GM15510 (cell line): Measurements from ENCODE around the gene TUBD1.

Source experiments
- POLR2A ChIP-seq: IDR thresholded peaks from 3 replicates; pipeline ENCODE4 v1.6.1; 2011; ENCODE audit warnings: borderline replicate concordance; ENCODE audit not compliant: insufficient read length; ENCODE audit errors: extremely low read depth

TUBD1 gene

GRCh38 chr17:59892924-59893675 is at the start of gene TUBD1, which contains the start of gene RPS6KB1:
TUBD1 (minus strand) TSS chr17:59892943; CDS start chr17:59891002, 1,941 bp downstream.
RPS6KB1 (plus strand) TSS chr17:59893121; CDS start chr17:59893185, 64 bp downstream.
- peak; percentile 97 for TF ChIP-seq POLR2A

- no peak for TF ChIP-seq POLR2A
Measured at GRCh38 chr17:59941131-59941530, 48.4 kb upstream of the TUBD1 start.

DNA sequence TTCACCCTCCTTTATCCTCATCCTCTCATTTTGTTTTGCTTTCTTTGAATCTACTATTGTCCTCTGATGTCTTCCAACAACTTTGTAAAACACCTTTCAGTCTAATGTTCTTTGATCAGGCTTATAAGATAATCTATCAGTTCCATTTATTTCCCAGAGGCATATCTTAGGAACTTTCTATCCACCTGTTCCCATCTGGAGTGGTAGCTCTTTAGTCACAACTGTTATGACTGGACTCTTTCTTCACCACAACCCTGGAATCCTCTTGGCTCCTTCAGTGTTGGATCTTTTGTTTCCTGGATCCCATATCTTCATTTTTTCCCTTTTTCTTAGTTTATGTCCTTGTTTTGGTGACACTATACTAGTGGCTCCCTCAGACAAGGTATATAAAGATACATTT is 23.7 kb upstream of the TUBD1 start:
- no peak for TF ChIP-seq POLR2A

DNA sequence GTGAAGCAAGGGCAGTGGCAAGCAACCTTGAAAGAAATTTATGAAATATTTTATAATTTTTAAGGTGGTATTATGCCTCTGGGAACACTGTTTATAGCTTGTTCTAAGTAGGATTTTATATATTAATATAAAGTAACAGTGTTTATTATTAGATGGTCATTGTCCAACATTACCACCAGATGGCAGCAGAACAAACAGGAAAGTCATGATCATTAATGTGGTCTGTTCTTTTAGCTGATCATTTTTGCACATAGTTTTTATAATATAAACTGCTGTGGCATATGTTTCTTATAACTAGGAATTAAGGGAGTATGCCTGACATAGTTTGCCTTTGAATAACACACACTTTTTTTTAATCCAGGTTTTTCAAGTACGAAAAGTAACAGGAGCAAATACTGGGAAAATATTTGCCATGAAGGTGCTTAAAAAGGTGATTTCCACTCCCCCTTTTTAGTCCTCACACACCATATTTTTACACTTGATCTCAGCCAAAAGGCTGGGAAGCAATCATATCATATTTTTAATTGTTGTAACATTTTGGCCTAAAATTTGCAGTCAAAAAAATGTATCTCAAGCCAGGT is 21.6 kb upstream of the TUBD1 start:
- no peak for TF ChIP-seq POLR2A

DNA sequence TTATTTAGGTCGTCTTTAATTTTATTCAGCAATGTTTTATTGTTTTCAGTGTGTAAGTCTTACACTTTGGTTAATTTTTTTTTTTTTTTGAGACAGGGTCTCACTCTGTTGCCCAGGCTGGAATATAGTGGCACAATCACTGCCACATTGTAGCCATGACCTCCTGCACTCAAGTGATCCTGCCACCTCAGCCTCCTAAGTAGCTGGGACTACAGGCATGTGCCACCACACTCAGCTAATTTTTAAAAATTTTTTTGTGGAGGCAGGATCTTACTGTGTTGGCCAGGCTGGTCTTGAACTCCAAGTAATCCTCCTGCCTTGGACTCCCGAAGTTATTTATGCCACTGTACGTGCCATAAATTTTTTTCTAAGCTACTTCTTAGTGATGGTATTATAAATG is 14.7 kb upstream of the TUBD1 start:
- no peak for TF ChIP-seq POLR2A

- TF ChIP-seq POLR2A = no peak
Measured at GRCh38 chr17:59903455-59903854, 10.7 kb upstream of the TUBD1 start.

GRCh38 chr17:59901604-59902003 is 8.9 kb upstream of the TUBD1 start:
- no peak for TF ChIP-seq POLR2A

DNA sequence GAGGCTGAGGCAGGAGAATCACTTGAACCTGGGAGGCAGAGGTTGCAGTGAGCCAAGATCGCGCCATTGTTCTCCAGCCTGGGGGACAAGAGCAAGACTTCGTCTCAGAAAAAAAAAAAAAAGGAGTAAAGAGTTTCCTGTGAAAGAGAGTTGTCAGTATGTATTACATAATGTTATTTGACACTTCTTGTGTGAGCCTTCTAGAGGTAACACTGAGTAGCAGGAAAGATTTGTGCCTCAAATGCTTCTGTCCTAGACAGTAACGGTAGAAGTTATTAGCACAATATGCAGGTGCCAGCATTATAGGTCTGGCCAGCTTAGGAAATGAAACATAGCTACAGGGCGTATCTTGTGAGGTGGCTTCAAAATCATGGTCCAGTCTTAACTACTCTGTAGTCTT is 6.4 kb upstream of the TUBD1 start:
- TF ChIP-seq POLR2A = no peak

GRCh38 chr17:59897090-59897489 is 4.3 kb upstream of the TUBD1 start:
- no peak for TF ChIP-seq POLR2A

DNA sequence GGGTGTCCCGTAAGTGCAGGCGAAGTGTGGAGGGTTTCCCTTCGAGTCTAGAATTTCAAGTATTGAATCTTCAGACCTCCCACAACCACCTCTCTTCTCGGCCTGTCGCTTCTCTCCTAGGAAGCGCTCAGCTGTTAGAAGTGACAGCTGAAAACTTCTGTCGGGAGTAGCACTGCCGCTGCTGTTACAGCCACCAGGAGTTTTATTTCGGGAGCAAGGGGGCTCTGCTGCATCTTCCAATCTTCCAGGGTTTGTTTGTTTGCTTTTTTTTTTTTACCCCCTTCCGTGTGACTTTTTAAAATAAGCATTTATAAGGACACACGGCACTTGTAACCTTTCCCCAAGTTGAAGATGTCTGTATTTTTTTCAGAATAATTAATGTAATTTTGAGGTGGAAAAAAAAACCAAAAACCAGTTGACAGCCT is 945 bp upstream of the TUBD1 start:
- TF ChIP-seq POLR2A = no peak

DNA sequence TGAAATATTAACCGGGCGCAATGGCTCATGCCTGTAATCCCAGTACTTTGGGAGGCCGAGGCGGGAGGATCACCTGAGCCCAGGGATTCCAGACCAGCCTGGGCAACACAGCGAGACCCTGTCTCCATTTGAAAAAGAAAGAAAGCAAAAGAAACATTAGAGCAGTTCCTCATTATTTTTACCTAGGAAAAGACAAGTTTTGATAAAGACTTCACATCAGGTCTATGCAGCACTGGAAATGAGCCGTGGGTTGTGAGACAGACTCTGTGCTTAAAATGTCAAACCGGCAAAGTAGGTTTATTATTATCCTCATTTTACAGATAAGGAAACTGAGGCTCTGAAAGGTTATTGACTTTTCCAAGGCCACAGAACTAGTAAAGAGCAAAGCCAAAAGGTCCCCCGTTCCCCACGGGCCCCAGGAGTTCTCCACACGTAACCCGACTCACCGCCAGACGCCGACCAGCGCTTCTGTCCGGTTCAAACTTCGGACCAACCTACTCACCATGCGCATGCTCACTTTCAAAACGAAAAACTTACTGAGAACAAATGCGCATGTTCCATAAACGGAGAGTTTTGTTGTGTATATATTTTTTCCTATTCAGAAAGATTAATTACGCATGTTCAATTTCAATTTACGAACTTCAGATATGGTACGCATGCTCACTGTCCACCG is 356 bp downstream of the TUBD1 start:
- no peak for TF ChIP-seq POLR2A

- no peak for TF ChIP-seq POLR2A
Measured at GRCh38 chr17:59890720-59891119, 2.0 kb downstream of the TUBD1 start.

DNA sequence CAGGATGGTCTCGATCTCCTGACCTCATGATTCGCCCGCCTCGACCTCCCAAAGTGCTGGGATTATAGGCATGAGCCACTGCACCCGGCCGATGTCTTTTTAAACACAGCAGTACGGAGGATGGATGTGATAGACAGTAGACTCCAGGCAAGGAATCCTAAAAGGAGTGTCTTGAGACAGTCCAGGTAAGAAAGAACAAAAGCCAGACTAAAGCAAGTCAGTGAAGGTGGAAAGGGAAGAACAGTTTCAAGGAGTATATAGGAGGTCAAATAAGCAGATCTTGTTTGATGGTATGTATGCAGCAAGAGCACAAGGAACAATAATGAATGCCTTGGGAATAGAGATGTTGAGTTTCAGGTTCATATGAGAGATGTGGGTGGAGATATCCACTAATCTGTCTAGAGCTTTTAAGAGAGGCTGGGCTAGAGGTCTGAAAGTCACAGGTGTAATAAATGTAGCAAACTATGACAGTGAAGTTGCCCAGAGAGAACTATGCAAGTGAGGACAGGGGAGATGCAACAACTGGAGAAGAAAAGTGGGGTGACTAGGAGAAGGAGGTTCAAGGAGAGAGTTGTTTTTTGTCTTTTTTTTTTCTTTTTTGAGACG is 4.5 kb downstream of the TUBD1 start:
- no peak for TF ChIP-seq POLR2A

DNA sequence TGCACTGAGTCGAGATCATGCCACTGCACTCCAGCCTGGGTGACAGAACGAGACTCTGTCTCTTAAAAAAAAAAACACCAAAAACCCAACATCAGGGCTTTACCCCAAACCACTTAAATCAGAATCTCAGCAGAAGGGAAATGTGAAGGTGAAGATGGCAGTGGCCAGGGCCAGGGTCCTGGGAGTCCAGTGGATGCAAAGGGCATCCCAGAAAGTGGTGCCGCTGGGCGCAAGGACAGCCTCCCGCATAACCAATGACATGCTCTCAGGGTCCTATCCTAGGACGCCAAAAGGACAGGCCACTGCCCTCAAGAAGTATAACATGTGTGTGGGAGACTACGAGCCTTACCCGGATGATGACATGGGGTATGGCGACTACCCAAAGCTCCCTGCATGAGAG is 7.9 kb downstream of the TUBD1 start:
- no peak for TF ChIP-seq POLR2A

DNA sequence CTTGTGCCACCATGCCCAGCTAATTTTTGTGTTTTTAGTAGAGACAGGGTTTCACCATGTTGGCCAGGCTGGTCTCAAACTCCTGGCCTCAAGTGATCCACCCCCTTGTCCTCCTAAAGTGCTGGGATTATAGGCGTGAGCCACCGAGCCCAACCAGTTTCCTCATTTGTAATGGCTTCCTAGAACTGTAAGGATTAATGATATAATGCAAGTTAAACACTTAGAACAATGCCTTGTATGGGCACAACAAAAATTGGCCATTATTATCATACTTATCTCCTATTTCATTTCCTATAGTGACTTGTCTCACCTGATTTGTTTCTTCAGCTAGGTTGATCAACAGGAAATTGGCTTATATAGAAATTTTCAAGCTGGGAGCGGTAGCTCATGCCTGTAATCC is 14.1 kb downstream of the TUBD1 start:
- TF ChIP-seq POLR2A = no peak
